Measurements from ENCODE around the gene TAS1R2. TPM values are rescaled to one million over a fixed set of nuclear protein-coding genes. Genes with fewer than 3 reads are reported as not detected.

The TAS1R2 gene
- total RNA-seq, 1 experiment from 2014 or later, result not detected

DNA sequence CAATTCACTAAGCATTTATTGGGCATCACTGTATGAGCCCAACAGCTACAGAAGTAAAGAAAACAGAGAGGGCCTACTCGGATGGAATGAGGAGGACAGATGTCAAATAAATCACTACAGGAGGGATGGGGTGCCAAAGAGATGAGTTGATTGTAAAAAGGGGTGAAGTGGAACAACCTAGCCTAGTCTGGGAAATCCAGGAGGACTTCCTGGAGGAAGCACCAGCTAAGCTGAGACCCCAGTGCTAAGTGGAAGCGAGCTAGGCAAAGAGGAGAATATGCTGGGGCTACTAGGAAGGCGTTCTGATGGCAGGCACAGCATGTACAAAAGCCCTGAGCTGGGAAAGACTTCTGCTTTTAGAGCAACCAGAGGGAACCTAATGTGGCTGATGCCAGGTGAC lies 42.1 kb downstream of the TAS1R2 start:
- H4K20me1 ChIP-seq (ENCODE audit: control insufficient read depth, insufficient read depth, insufficient read length), result no peaks in the 10 kb centered on the region
- no peak overlapping the region for H3K9ac ChIP-seq (ENCODE audit: extremely low read depth, insufficient read length, low read length)
- H3K27me3 ChIP-seq (ENCODE audit: insufficient read depth, low read length), result no peaks in the 10 kb centered on the region; the same call in 1 of the 2 replicates
- H2BK12ac ChIP-seq (ENCODE audit: insufficient read length, low read depth, low read length), result no peak overlapping the region
- H3K79me2 ChIP-seq (ENCODE audit: insufficient read depth, low read length), result no peaks in the 10 kb centered on the region
- H4K8ac ChIP-seq (replicated peaks; ENCODE audit: insufficient read length, low read depth, low read length), result no peak overlapping the region
- no peak overlapping the region for H2AFZ ChIP-seq (ENCODE audit: low read length)
- H4K91ac ChIP-seq (ENCODE audit: insufficient read length, low read depth, low read length), result no peak overlapping the region
- no CpG with 5 or more reads among the region's 3 CpGs for WGBS (ENCODE audit: extremely low coverage, insufficient read length, low lambda C conversion rate)
- no peaks in the 10 kb centered on the region for H3K4me1 ChIP-seq (ENCODE audit: insufficient read depth, low read length)
- no peak overlapping the region for H3K27ac ChIP-seq (ENCODE audit: insufficient read length, low read depth, low read length)
- no peak for TF ChIP-seq CTCF (conservative IDR thresholded peaks at IDR 0.05)
- no peak for DNase-seq
- no peak overlapping the region for H4K5ac ChIP-seq (ENCODE audit: insufficient read length, low read depth, low read length)
- Mint-ChIP-seq H3K36me3 (ENCODE audit: insufficient read depth in 1 of 3, low read depth in 3 of 3) (no peaks in the 10 kb centered on the region), H3K9me3 (no peaks in the 10 kb centered on the region; a peak in 1 of 5 replicates), H3K27me3 (ENCODE audit: low read depth) (peaks cover 46% of the 10 kb centered on the region), H3K4me3 (no peak overlapping the region), H3K27ac (no peak overlapping the region), H3K4me1 (peaks cover 11 to 34% of the 10 kb centered on the region in 2 experiments)
- H2BK5ac ChIP-seq (ENCODE audit: insufficient read length, low read length), result no peak overlapping the region
- no peak overlapping the region for H2AK5ac ChIP-seq (ENCODE audit: insufficient read length, low read length)
- H2BK120ac ChIP-seq (ENCODE audit: low read depth, low read length, poor library complexity, severe bottlenecking), result no peak overlapping the region
- H2BK20ac ChIP-seq (ENCODE audit: low read depth, low read length, poor library complexity, severe bottlenecking), result no peak overlapping the region
- no peaks in the 10 kb centered on the region for H3K23me2 ChIP-seq (ENCODE audit: insufficient read length, low read depth, low read length, poor library complexity, severe bottlenecking)
- no peak overlapping the region for H3K18ac ChIP-seq (ENCODE audit: insufficient read length, low read depth, low read length)
- H3K4me2 ChIP-seq (ENCODE audit: insufficient read depth, insufficient read length, low read length), result no peak overlapping the region
- H3K79me1 ChIP-seq (ENCODE audit: insufficient read depth, low read depth, low read length, poor library complexity, severe bottlenecking), result no peaks in the 10 kb centered on the region
- H3T11ph ChIP-seq (ENCODE audit: low read length), result no peak overlapping the region
- no peak overlapping the region for H2BK15ac ChIP-seq (ENCODE audit: low read depth, low read length)
- H3K14ac ChIP-seq (ENCODE audit: insufficient read depth, low read length), result no peak overlapping the region; the same call in 1 of the 2 replicates
- H3K56ac ChIP-seq (ENCODE audit: insufficient read length, low read depth, low read length), result no peak overlapping the region
- no peaks in the 10 kb centered on the region for H3K9me3 ChIP-seq (ENCODE audit: control insufficient read depth, low read depth, low read length)
- H3K4ac ChIP-seq (ENCODE audit: low read depth, low read length), result no peak overlapping the region
- no peak overlapping the region for H3K23ac ChIP-seq (ENCODE audit: insufficient read length, low read depth, low read length)

All from H9 (cell line).